Middle frontal gyrus (tissue), 1 donor: Measurements from ENCODE around the gene HAUS7.
"Not testable (repeated sequence)": the region's sequence is repeated elsewhere in the genome, so short reads cannot be mapped to it uniquely, and the experiment has no call there.

Source experiments
- DNase-seq: peaks from one replicate; pipeline ENCODE4 v3.0.0-alpha.2; 2015; ENCODE audit warnings: low spot score; ENCODE audit errors: extremely low spot score

The HAUS7 gene

DNA sequence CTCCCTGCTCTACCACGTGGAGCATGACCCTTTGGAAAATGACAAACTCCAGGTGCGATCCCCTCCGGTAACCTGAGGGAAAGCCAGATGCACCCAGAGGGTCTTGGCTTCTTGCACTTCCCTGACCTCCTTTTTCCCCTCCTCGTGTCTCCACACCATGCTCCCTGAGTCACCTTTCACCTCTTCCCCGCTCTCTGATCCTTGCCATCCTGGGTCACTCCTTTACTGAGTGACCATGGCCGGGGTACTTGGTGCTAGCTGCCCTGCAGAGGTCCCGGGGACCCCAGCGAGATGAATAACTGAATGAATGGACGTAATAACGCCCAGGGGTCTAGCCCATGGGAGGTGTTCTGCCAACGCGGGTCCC lies 59.5 kb downstream of the HAUS7 start:
- DNase-seq, result no peak

DNA sequence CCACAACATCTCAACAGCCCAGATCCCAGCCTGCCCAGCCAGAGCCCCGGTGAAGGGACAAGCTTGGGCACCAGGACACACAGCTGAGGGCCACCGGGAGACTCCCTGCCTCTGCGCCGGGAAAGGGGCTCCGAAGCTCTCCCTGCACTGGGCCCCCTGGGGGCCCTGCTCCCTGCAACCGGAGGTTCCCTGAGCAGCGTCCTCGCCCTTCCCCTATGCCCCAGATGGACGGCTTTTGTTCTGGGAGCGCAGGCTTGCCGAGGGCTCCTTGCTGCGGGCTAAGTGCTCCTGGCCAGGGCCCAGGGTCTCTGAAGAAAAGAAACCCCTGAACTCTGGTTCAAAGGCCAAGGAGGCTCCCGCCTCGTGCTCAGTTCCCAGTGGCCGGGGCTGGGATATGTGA lies 60.0 kb downstream of the HAUS7 start:
- DNase-seq, result no peak

DNA sequence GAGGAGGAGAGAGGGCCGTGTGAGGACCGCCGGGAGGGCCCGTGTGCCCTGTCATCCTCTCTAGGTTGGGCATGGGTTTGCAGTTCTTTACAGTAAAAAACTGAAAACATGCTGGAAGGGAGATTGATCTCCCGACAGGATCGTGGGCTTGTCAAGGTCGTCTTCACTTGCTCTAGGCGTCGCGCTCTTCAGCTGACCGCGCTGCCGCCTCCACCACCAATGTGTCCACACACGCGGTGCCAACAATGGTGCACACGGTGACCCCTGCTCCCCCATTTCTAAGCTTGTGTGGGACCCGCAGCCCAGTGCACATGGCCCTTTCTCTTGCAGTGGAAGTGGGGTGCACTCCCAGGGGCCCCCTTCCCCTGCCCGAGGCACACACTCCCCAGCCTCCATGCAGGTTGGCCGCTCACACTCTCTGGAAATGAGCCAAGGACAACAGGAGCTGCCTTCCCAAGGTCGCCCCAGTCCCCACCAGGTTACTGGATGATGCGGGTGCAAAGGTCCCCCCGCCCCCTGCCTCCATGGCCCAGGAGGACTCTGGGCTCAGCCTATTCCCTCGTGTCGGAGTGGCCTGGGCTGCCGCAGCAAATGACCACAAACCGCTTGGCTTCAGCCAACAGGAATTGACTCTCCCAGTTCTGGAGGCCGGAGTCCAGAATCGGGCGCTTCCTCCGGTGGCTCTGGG lies 60.8 kb downstream of the HAUS7 start:
- no peak for DNase-seq

DNA sequence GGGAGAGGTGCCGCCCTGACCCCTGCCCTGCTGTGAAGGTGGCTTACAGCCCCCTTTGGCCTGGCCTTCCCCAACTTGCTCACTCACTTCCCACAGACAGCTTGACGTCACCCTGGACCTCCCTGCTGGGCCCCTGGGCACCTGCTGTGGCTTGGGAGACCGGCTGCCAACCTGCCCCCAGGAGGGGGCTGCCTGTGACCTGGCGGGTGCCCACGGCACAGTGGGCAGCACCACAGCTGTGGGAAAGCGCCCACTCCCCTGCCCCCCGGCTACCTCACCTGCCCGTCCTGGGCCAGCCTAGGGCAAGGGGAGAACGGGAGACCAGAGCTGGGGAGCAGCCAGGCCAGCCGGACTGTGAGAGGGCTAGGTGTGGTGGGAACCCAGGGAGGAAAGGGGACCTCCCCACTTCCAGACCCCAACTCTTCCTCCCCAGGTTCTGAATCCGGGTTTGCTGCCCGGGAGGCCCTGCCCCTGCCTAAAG lies 61.5 kb downstream of the HAUS7 start:
- DNase-seq, result no peak

DNA sequence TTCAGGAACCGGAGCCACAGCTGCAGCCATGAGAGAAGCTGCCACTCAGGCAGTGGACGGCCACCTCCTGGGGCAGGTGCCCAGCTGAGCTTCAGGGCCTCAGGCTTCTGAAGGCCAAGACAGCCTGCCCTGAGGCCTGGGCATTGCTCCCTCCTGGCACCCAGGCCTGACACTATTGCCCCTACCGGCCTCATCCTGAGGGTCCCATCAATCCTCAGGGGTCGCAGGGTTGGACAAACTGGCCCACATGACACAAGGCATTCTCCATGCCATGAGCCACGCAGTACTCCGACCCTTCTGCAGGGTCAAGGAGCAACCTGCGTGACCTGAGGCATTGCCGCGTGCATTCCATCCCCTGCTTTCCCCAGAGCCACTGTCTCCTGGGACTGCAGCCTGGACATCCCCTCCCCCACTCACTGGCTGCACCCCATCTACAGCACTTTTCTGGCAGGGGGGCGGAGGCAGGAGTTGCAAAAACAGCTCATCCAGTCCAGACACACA lies 62.1 kb downstream of the HAUS7 start:
- no peak for DNase-seq

DNA sequence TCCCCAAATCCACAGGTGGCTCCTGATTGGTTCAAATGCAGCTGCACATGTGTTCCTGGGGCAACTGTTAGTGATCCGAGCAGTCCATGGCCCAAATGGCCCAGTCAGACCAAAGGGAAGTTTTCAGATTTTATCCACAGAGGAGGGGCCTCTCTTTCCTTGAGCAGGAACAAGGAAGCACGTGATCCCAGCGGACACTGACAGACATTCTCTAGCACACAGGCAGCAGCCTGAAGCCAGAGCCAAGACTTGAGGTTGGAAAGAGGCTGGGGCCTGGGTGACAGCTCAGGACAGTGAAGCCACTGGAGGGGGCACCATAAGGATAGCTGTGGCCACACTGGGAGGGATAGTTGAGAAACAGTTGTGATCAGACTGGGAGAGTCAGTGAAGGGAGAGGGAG lies 62.6 kb downstream of the HAUS7 start:
- DNase-seq, result no peak

DNA sequence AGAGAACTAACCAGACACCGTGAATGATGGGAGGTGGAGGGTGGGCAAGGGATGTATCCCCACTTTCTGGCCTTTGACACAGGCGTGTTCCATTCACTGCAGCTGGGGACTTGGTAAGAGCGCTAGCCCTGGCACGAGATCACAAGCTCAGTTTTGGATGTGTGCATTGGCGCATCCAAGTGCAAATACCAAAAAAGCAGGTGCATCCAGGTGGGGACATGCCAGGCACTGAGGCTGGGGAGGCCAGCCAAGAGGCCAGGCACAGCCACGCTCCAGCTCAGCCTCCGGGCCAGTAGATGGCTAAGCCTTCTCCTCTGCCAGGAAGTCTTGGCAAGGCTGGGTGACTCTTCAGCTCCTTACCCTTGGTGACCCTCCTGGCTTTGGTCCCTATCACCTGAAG lies 63.5 kb downstream of the HAUS7 start:
- DNase-seq, result no peak

DNA sequence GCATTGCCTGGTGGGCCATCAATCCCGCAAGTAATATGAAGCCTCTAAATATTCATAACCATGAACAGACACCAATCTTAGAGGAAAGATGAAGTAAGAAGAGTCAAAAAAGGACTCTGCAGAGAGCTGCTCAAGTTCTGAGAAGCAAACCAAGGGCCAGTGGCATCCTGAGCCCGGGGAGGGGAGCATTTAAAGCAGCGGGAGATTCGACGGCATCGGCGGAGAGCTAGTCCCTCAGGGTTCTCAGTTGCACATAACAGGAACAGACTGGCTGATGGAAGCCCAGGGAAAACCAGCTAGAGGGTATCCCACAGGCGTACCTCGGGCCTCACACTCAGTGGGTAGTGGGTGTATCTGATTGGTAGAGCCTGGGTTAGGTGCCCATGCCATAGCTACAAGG lies 64.4 kb downstream of the HAUS7 start:
- no peak for DNase-seq

DNA sequence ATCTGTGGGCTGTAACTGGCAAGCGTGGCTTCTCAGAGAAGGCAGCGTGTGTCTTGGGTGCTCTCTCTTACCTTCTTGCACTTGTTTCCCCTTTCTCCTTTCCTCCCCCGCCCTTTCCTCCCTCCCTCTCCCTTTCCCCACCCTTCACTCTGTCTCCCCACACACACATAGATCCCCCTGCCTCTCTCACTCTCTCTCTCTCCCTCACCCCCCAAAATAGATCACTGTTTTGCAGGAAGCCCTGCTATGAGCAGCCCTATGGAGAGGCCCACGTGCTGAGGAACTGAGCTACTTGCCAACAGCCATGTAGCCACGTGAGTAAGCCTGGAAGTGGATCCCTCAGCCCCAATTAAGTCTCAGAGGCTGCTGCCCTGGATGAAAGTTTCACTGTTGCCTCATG lies 65.0 kb downstream of the HAUS7 start:
- DNase-seq, result no peak

DNA sequence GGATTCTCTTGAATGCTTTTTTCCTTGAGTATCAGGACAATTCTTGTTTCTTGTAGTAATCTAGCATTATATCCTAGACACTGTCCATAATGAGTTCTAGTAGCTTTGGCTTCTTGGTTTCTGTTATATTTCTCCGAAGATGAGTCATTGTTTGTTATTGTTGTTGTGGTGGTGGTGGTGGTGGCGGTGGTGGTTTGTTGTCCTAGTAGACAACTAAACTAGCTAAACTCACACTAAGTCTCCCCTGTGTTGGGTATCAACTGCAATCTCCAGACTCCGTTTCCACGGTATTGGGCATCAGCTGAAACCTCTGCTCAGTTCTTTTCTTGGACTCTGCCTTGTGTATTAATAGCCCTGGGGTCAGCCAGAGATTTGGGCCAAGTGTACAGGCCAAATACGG lies 66.0 kb downstream of the HAUS7 start:
- DNase-seq, result not testable (repeated sequence)

DNA sequence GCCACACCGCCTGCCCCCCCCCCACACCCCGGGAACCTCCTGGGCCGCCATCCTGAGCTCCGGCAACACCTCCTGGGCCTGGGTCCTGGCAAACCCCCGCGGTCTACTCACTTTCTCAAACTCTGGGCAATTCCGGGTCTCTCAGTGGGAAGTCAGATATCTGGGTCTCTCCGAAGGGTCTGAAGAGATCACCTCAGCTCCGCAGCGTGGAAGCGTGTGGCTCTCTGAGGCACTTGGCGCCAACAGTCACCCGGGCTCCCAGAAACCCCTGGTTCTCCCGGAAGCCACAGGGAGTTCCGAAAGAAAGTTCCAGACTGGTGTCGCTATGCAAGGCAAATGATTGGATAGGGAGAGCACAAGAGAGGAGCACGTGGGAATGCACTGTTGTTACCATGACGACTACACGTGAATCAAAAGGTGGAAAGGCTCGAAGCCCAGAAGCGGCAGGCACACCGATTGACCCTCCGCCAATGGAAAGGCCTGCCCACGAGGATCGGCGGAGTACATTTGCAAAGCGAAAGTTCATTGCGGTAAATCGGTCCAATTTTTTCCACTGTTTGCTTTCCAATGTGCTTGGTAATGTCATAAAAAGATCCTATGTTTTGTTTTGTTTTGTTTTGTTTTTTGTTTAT lies 69.1 kb downstream of the HAUS7 start, which contains the start of gene PNMA6E:
Gene PNMA6E (minus strand): TSS at position 218 of the 632 bp plus-strand sequence. CDS start 2,501 bp downstream, outside the sequence.
- no peak for DNase-seq

DNA sequence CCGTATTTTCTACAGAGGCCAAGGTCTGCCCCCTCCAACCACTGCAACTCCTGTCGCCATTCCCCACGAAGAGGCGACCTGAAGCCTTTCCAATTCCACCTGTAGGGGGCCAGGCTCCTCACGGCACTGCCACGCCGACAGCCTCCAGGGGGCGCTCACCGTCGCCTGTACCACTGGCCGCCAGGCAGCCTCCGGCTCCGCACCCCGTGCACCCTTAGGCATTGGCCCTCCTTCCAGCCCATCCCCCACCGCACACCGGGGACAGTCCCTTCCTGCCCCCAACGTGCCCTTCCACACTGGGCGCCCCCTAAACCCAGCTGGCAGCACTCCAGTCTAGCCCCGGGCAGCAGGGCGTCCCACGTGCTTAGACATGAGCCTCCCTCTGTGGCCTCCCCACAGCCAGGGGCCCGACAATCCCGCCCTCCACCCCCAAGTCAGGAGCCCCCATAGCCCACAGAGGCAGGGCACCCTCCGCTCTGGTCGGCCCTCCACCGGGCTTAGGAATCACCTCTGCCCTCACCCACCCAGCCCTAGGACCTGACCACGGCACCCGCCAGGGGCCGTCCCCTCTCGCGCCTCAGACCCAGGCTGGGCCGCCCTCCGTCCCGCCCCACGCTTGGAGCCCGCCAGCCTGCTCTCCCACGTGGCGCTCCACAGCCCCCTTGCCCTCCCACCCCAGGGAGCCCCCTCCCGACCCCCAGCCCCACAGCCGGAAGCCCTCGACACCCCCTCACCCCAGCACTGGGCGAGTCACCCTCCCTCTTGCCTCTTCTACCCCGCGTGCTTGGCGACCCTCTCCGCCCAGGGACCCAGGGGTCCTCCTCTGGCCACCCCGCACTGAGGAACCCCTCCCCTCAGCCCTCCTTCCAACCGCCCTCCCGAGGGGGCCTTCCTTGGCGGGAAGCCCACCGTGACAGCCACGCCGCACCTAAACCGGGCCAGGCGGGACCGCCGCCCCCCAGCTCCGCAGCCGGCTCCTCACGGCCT lies 69.9 kb downstream of the HAUS7 start:
- DNase-seq, result no peak

DNA sequence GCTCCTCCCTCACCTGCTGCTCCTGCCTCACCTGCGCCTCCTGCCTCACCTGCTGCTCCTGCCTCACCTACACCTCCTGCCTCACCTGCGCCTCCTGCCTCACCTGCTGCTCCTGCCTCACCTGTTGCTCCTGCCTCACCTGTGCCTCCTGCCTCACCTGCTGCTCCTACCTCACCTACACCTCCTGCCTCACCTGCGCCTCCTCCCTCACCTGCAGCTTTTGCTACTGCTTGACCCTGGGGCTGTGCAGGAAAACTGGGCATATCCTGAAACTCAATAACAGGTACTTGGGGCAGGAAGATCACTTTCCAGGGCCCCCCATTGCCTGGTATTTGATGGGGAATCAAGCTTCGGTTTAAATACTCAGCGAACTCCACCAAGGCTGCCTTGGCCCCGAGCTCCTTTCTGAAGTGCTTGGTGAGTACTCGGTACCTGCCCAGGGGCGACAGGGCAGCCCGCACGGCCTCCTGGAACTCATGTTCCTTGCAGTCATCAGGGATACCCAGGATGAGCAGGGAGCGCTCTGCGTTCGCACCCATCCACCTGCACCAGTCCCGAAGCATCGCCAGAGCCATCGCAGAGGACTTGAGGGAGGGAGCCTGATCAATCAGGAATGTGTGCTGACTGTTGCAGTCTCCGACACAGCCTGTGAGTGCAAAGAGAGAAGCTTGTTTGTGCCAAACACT lies 72.0 kb downstream of the HAUS7 start:
- DNase-seq, result no peak
